HG02981 (cell line): ENCODE data around the gene OSTN.

Experiments used
- ATAC-seq: cut with Tn5 transposase; IDR thresholded peaks from one replicate; pipeline ENCODE4 v1.9.1; 2021; ENCODE audit warnings: mild to moderate bottlenecking, moderate library complexity; ENCODE audit not compliant: unreplicated experiment

Gene OSTN

DNA sequence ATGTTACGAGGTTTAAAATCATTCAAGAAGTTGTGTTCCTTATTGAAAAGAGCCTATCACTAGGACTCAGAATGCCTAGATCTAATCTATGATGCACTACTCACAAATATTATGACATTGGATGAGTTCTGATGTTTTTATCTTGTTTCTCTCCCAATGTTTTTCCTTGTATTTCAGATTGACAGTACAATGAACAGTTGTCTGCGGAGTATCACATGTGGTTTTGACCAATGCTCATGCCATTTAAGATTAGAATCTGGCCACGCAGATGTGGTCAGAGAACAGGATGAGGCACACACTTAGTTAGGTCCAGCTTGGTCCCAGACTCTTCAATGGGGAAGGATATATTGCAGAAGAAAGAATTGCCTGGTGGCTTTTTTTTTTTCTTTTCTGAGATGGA lies 104.6 kb downstream of the OSTN start:
- ATAC-seq: no peak

DNA sequence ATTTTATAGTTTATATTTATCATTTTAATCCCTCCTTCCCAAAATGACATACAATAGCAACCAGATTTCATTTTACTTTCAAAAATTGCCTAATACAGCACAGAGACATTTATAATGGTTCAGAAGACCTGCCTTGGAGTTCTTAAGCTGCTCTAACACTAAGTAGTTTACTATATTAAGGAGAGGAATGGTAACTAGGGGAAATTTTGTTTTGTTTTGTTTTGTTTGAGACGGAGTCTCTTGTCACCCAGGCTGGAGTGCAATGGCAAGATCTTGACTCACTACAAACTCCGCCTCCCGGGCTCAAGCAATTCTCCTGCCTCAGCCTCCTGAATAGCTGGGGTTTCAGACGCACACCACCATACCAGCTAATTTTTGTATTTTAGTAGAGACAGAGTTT lies 107.4 kb downstream of the OSTN start:
- no peak for ATAC-seq

DNA sequence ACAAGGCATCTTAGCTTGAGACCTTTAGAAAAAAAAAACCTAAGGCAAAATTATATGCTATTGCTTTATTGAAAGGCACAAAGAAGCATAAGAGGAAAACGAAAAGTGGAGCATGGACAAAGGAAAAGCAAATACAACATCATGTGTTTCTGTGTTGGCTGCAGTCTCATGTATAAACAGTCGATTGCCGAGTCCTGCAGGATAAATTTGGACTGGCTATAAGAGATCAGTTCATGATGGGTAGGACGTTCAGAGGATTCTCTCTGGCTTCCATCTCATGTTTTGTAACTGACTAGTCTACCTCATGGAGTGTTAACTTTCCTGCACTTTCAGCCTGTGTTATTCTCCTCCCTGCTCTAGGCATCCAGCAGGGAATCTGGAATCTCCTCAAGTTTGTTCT lies 108.3 kb downstream of the OSTN start:
- no peak for ATAC-seq

DNA sequence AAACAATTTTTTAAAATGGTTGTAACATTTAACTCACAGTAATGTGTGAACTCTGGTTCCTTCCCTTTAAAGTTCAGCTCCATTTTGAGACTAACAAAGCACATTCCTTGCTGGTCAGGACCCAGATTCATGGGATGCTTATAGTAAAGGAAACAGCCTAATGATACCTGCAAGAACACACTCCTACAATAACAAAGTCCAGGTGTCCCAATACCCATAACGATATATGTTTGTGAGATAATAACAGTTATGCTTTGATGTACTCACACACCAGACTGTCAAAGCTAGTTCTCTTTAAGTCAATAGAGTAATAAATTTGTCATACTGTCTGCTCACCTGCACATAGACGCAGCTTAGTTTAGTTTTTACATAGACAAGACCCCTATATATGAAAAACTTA lies 114.3 kb downstream of the OSTN start:
- ATAC-seq: no peak

DNA sequence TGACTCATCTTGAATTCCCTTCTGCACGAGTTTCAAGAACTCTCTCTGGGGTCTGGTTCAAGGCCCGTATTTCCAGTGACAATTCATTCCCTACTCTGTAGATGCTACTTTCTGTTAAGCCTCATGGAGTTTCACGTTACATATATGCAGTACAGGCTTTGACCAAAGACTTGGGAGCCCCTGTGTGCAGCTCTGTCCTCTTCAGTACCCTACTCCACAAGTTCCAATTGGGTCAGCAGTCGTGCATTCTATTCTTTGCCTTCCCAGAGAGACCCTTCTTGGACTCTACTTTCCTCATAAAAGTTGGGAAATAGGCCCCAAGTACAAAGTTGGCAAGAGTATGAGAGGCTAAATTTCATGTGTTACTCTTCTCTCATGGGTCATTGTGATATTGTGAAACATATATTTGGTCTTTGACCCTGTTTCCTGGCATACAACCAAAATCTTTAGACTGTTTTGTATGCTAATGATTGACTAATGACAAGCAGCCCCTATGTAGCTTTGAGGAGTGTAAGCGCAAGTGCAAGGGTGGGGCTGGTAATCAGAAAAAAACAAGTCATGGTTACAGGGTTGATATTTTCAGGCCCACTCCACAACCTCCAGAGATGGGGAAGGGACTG lies 115.2 kb downstream of the OSTN start:
- no peak for ATAC-seq
